ENCODE measurements around the gene ARAF. TPM values are rescaled to one million over a fixed set of nuclear protein-coding genes. Genes with fewer than 3 reads are reported as not detected.
A peak's percentile ranks its signal among the peaks of the same experiment; 100 is the strongest.

Gene ARAF
- total RNA-seq, 1 donor from 2014 or later, result 78.3 TPM

DNA sequence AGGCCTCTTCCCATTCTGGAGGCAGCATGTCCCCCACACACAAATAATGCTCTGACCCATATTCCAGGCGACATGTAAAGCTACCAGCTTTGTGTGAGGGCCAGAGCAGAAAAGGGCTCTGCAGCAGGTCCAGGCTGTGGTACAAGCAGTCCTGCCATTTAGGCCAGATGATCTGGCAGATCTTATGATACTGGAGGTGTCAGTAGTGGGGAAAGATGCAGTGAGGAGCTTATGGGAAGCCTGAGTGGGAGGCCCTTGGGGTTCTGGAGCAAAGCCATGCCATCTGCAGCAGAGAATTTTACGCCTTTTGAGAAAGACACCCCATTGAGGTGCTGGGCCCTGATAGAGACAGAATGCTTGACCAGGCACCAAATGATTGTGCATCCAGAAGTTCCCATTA lies 50.9 kb downstream of the ARAF start:
- DNase-seq, result no peak
- no peak for ATAC-seq
- intact Hi-C loops (cut with micrococcal nuclease), result no loop called here

DNA sequence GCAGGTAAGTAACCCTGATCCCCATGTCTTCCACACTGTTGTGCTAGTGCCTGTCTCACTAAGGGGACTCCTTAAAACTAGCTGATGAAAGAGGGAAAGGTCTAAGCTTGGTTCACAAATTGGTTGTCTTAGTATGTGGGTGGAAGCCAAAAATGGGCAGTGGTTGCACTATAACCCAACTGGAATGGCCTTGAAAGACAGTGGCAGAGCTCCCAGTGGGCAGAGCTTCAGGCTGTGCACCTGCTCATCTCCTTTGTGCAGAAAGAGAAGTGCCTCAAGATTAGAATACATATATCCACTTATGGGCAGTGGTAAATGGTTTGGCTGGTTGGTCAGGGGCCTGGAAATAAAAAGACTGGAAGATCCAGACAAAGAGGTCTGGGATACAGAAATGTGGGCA lies 51.4 kb downstream of the ARAF start:
- no peak for ATAC-seq
- intact Hi-C loops (cut with micrococcal nuclease), result no loop called here
- DNase-seq, result no peak

DNA sequence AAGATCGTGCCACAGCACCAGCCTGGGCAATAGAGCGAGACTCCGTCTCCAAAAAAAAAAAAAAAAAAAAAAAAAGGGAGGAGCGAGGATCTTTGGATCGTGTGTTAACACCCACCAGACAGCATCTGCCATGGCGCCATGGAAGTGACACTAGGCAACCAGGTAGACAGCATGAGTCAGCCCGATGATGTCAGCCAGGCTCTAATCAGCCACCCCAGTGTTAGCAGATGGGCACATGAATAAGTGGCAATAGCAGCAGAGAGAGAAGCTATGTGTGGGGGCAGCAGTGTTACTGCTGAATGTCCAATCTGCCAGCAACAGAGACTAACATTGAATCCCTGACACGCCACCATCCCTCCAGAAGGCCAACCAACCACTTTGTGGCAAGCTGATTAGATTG lies 52.1 kb downstream of the ARAF start:
- ATAC-seq (no peak), DNase-seq (no peak)
- intact Hi-C loops (cut with micrococcal nuclease), result no loop called here

DNA sequence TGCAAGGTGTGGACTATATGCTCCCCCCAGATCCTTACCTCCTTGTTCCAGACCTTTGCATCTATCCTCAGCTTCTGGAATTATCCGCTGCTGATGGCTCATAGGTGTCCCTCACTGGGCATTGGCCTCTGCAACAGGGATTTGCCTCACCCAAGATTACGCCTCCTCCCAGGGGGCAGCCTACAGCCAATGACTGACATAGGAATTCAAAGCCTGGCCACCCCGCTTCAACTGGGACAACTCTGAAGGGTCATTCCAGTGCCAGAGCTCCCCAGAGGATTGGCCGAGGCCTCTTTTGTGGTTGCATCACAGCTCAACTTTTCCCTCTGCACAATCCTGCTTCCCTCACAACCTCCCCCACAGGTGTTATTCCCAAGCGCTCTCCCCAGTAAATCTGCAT lies 53.6 kb downstream of the ARAF start:
- DNase-seq (no peak), ATAC-seq (no peak)
- intact Hi-C loops (cut with micrococcal nuclease), result no loop called here

DNA sequence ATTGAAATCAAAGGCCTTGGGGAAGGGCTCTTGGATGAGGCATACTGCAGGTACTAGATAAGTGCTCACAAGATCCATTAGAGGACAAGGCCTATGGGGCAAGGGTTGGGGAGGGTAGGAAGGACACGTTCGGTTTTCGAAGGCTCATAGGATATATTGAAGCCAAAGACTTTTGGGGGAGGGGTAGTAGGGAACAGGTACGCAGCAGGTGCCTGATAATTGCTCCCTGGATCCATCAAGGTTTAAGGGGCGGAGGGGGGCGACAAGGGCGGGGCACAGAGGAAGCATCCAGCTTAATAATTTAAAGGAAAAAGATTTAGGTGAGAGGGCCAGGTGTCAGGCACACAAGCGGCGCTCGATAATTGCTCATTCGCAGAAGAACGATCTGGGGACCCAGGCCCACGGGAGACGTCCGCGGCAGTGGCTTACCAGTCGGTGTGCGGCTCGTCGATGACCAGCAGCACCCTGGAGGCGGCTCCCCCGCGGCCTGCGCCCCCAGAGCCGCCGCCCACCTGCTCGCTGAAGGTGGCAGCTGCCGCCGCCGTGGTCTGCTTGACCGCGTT lies 58.0 kb downstream of the ARAF start:
- DNase-seq (no peak), ATAC-seq (no peak)
- intact Hi-C loops (cut with micrococcal nuclease), result no loop called here

DNA sequence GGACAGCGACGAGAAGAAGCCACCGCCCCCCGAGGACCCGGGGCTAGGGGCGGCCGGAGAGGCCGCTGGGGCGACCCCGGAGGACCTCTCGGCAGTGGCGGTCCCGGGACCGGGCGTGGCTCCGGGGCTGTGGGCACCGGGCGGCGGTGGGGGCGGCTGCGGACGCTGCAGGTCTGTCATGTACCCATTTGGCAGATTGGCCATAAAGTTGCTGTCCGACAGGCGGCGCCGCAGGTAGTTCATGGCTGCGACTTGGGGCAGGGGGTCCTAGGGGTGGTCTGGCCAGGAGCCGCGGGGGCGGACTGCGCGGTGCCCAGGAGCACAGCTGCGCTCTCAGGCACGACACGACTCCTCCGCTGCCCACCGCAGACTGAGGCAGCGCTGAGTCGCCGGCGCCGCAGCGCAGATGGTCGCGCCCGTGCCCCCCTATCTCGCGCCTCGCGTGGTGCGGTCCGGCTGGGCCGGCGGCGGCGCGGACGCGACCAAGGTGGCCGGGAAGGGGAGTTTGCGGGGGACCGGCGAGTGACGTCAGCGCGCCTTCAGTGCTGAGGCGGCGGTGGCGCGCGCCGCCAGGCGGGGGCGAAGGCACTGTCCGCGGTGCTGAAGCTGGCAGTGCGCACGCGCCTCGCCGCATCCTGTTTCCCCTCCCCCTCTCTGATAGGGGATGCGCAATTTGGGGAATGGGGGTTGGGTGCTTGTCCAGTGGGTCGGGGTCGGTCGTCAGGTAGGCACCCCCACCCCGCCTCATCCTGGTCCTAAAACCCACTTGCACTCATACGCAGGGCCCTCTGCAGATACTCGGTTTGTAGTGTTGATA lies 58.7 kb downstream of the ARAF start, which contains the start of gene SYN1:
TSS of gene SYN1 (minus strand) at position 372 of the 817 bp plus-strand sequence. CDS start at position 243, 129 bp downstream.
- peak; percentile 88 for DNase-seq
- peak; percentile 97 for ATAC-seq
- intact Hi-C loops (cut with micrococcal nuclease), result no loop called here

DNA sequence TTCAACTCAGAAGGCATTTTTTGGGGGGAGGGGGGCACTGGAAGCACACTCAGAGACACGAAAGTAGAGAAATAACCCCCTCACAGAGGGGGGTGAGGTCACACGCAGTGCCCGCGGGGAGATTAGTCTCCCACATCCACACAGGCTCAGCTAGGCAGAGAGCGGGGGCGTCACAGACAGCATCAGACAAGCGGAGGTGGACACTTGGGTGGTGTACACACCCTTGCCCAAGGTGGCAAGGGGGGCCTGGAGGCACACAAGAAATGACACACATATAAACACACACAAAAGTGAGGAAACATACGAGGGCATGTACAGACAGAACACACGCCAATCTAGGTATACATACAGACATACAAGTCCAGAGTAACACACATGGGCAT lies 59.3 kb downstream of the ARAF start:
- intact Hi-C loops (cut with micrococcal nuclease), result no loop called here
- no peak for DNase-seq
- ATAC-seq, result no peak

Small RNA genes lying within 50 kb of the gene (microRNA-seq; reads per million reads assigned to microRNA genes)
- gene MIR4769 (ENCODE audit: borderline number of aligned reads), result not detected

Other genes with a start within 250 kb of the ARAF start
- not detected for gene ZNF157, start 190.6 kb upstream of the ARAF start, total RNA-seq
- gene ZNF41, start 78.0 kb upstream of the ARAF start, total RNA-seq, result 12.8 TPM
- 114 TPM for gene TIMP1, start 21.2 kb downstream of the ARAF start, total RNA-seq
- 9.4 TPM for gene SYN1, start 58.7 kb downstream of the ARAF start, total RNA-seq
- 2.1 TPM for gene CFP, start 68.7 kb downstream of the ARAF start, total RNA-seq
- 24.5 TPM for gene ELK1, start 89.4 kb downstream of the ARAF start, total RNA-seq
- 86.5 TPM for gene UXT, start 98.0 kb downstream of the ARAF start, total RNA-seq

Measured in left ventricle myocardium superior (tissue), 1 donor.